Measurements from ENCODE around the gene ATP2C2. TPM values are rescaled to one million over a fixed set of nuclear protein-coding genes. Genes with fewer than 3 reads are reported as not detected.

The ATP2C2 gene
- total RNA-seq, 4 donors from 2014 or later: 1.1 to 25.8 (median 5.6) TPM

GRCh38 chr16:84425696-84426095 lies 57.4 kb downstream of the ATP2C2 start:
- H3K9me3 ChIP-seq: no peaks in the 10 kb centered on the region
- intact Hi-C loops (cut with DNase I): no loop called here
- H3K4me1 ChIP-seq: no peaks in the 10 kb centered on the region
- no peaks in the 10 kb centered on the region for H3K36me3 ChIP-seq
- no peak for DNase-seq
- peaks cover 0 to 5% (median 0%) of the 10 kb centered on the region in 4 donors for H3K27me3 ChIP-seq
- TF ChIP-seq POLR2A (IDR thresholded peaks at IDR 0.05) (no peak), CTCF (IDR thresholded peaks at IDR 0.05) (no peak)
- no peak overlapping the region for H3K4me3 ChIP-seq
- H3K27ac ChIP-seq: no peak overlapping the region
- 95 to 100% methylated on average over 1 to 8 of the region's 9 CpGs for WGBS, 2 donors

DNA sequence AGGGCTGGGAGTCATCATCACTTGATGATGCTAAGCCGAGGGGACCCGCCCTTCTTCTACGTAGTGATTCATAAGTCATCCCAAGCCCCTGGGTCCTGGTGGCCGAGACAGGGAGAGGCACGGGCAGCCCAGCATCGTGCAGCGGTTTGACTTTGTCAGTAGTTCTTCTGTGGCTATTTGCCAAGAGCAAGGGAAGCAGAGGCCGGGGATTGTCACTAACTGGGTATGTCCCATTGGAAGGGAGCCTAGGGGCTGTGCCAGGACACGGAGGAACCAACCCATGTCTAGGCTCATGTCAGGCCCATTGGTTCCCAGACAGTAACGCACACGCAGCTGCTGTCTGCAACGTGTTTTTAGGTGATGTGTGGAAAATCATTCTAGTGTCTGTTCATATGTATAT lies 58.5 kb downstream of the ATP2C2 start:
- H3K27me3 ChIP-seq: peaks cover 0 to 14% (median 0%) of the 10 kb centered on the region in 4 donors
- no peaks in the 10 kb centered on the region for H3K9me3 ChIP-seq
- intact Hi-C loops (cut with DNase I): no loop called here
- H3K4me3 ChIP-seq: no peak overlapping the region
- 91 to 96% methylated on average over 3 to 11 of the region's 12 CpGs for WGBS, 2 donors
- no peaks in the 10 kb centered on the region for H3K36me3 ChIP-seq
- TF ChIP-seq CTCF (IDR thresholded peaks at IDR 0.05): no peak
- no peak for TF ChIP-seq POLR2A (IDR thresholded peaks at IDR 0.05)
- DNase-seq: no peak
- no peaks in the 10 kb centered on the region for H3K4me1 ChIP-seq
- no peak overlapping the region for H3K27ac ChIP-seq

DNA sequence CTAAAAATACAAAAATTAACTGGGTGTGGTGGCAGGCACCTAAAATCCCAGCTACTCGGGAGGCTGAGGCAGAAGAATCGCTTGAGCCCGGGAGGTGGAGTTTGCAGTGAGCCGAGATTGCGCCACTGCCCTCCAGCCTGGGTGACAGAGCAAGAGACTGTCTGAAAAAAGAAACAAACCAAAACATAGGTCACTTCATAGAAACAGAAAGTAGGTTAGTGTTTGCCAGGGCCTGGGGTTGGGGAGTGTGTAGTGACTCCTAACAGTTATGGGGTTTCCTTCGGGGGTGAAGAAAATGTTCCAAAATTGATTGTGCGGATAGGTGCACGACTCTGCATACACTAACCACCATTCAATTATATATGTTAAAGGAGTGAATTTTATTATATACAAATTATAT lies 59.2 kb downstream of the ATP2C2 start:
- 75 to 84% methylated on average over 8 of the region's 8 CpGs for WGBS, 2 donors
- DNase-seq: no peak
- no peak for TF ChIP-seq CTCF (IDR thresholded peaks at IDR 0.05)
- no peak for TF ChIP-seq POLR2A (IDR thresholded peaks at IDR 0.05)

DNA sequence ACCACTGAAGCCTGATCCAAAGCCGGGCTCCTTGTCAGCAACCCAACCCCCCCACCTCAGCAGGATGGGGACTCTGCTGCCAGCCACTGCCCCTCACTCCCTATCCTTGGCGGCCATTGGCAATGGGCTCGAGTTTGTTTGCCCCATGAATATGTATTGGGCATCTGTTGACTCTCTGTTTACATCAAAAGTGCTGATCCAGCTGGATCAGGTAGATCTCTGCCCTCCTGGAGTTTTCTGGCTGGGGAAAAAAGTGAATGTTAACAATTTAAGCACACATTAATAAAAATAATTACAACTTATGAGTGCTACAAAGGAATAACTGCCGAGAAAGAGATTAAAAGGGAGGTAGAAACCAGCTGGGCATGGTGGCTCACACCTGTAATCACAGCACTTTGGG lies 62.5 kb downstream of the ATP2C2 start:
- H3K4me3 ChIP-seq: no peak overlapping the region
- H3K9me3 ChIP-seq: no peaks in the 10 kb centered on the region
- WGBS, 2 donors: 66 to 76% methylated on average over 4 of the region's 4 CpGs
- intact Hi-C loops (cut with DNase I): no loop called here
- no peak for TF ChIP-seq POLR2A (IDR thresholded peaks at IDR 0.05)
- TF ChIP-seq CTCF (IDR thresholded peaks at IDR 0.05): no peak
- DNase-seq: no peak
- H3K27ac ChIP-seq: no peak overlapping the region
- no peaks in the 10 kb centered on the region for H3K36me3 ChIP-seq
- peaks cover 0 to 9% (median 0%) of the 10 kb centered on the region in 3 donors for H3K4me1 ChIP-seq
- H3K27me3 ChIP-seq: peaks cover 0 to 14% (median 0%) of the 10 kb centered on the region in 4 donors

More for the DNA sequence above, 59.2 kb downstream of the ATP2C2 start:
- intact Hi-C loops (cut with DNase I): no loop called here
- Histone ChIP-seq H3K9me3 (no peaks in the 10 kb centered on the region), H3K4me1 (no peaks in the 10 kb centered on the region), H3K4me3 (no peak overlapping the region), H3K36me3 (no peaks in the 10 kb centered on the region), H3K27ac (no peak overlapping the region), H3K27me3 (peaks cover 0 to 16% (median 0%) of the 10 kb centered on the region in 4 donors)

DNA sequence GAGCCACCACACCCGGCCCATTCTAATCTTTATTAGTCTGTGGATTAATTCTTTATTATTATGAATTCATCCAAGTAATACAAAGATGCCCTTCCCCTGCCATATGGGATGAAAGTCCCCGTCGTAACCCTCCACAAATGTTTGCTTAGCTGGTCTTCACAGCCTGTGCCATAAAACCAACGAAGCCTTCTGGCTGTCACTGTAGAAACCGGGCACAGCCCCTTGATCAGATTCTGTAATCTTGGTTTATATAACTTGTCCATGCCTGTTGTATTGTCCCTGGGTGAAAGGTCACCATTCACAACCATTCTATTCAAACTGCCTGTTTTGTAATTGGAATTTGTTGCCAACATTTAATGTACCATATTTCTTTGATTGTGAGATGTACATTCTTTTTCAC lies 66.5 kb downstream of the ATP2C2 start:
- no peak for DNase-seq
- Histone ChIP-seq H3K4me3 (no peak overlapping the region), H3K27ac (no peak overlapping the region), H3K9me3 (no peaks in the 10 kb centered on the region), H3K36me3 (no peaks in the 10 kb centered on the region), H3K4me1 (peaks cover 0 to 9% (median 0%) of the 10 kb centered on the region in 3 donors), H3K27me3 (peaks cover 0 to 11% (median 0%) of the 10 kb centered on the region in 4 donors)
- TF ChIP-seq POLR2A (IDR thresholded peaks at IDR 0.05) (no peak), CTCF (IDR thresholded peaks at IDR 0.05) (no peak)
- intact Hi-C loops (cut with DNase I): no loop called here
- 37 to 43% methylated on average over 4 to 5 of the region's 5 CpGs for WGBS, 2 donors

Measured in esophagus squamous epithelium (tissue), 5 donors.